BLaER1 treated with 17β-estradiol and CSF1 and Interleukin-3, amounts not matched to agents 10 nM and 100 nM (cell line): ENCODE data around the gene MORN4.
"Not testable (repeated sequence)": the region's sequence is repeated elsewhere in the genome, so short reads cannot be mapped to it uniquely, and the experiment has no call there.

Experiments used
- H3K27ac ChIP-seq, 11 experiments: shearing (Covaris generic); formaldehyde crosslinking; 2 replicates each; pipeline ENCODE4 v1.8.1; 2022
- H3K27me3 ChIP-seq, 11 experiments: shearing (Covaris generic); formaldehyde crosslinking; 2 replicates each; pipeline ENCODE4 v1.8.1; 2022
- H3K36me3 ChIP-seq, 11 experiments: shearing (Covaris generic); formaldehyde crosslinking; 2 replicates each; pipeline ENCODE4 v1.8.1; 2022
- H3K4me1 ChIP-seq, 10 experiments: shearing (Covaris generic); formaldehyde crosslinking; 2 replicates each; pipeline ENCODE4 v1.8.1; 2022
- H3K4me2 ChIP-seq, 11 experiments: shearing (Covaris generic); formaldehyde crosslinking; 2 replicates each; pipeline ENCODE4 v1.8.1; 2022
- H3K4me3 ChIP-seq, 10 experiments: shearing (Covaris generic); formaldehyde crosslinking; 2 replicates each; pipeline ENCODE4 v1.8.1; 2022
- H3K9ac ChIP-seq, 11 experiments: shearing (Covaris generic); formaldehyde crosslinking; 2 replicates each; pipeline ENCODE4 v1.8.1; 2022
- H3K9me3 ChIP-seq, 11 experiments: shearing (Covaris generic); formaldehyde crosslinking; replicated peaks in 1 of 11; 2 replicates each; pipeline ENCODE4 v1.8.1; 2022
- H4K20me1 ChIP-seq, 11 experiments: shearing (Covaris generic); formaldehyde crosslinking; 2 replicates each; pipeline ENCODE4 v1.8.1; 2022
- Cebpa-rat ChIP-seq, 11 experiments: shearing (Covaris generic); IDR thresholded peaks; 2 replicates each; pipeline ENCODE4 v1.8.1; 2022

MORN4 gene

GRCh38 chr10:97640174-97640867 lies 7.0 kb upstream of the MORN4 start, which contains the start of gene PI4K2A:
PI4K2A (plus strand) TSS chr10:97640671; CDS start chr10:97640743, 72 bp downstream.
- Histone ChIP-seq H3K4me3 (peak within 1 kb of the TSS; percentile 78 to 85 (median 82)), H3K9ac (peak within 1 kb of the TSS; percentile 75 to 94 (median 86)), H3K36me3 (peaks cover 6 to 19% (median 12%) of the 10 kb centered on the region in 11 experiments; a peak in 14 of 22 replicates), H3K4me1 (peaks cover 13 to 28% (median 14%) of the 10 kb centered on the region in 10 experiments; a peak in 16 of 20 replicates), H4K20me1 (peaks cover 0 to 15% (median 6%) of the 10 kb centered on the region in 11 experiments; a peak in 7 of 22 replicates), H3K4me2 (peak within 1 kb of the TSS; percentile 63 to 85 (median 74)), H3K27me3 (no peaks in the 10 kb centered on the region), H3K27ac (peak within 1 kb of the TSS; percentile 72 to 92 (median 81)), H3K9me3 (peaks cover 0 to 9% (median 0%) of the 10 kb centered on the region in 11 experiments; a peak in 7 of 22 replicates)
- no peak for TF ChIP-seq Cebpa-rat (IDR thresholded peaks at IDR 0.05)

- peaks cover 13 to 24% (median 14%) of the 10 kb centered on the region in 10 experiments; a peak in 16 of 20 replicates for H3K4me1 ChIP-seq
- H3K4me3 ChIP-seq, H3K27ac ChIP-seq, H3K27me3 ChIP-seq, H3K4me2 ChIP-seq, H3K36me3 ChIP-seq, H3K9me3 ChIP-seq, H3K9ac ChIP-seq: not testable (repeated sequence)
- H4K20me1 ChIP-seq = peaks cover 0 to 15% (median 6%) of the 10 kb centered on the region in 11 experiments; a peak in 7 of 22 replicates
These were observed 5.8 kb upstream of the MORN4 start for GRCh38 chr10:97639090-97639489.

DNA sequence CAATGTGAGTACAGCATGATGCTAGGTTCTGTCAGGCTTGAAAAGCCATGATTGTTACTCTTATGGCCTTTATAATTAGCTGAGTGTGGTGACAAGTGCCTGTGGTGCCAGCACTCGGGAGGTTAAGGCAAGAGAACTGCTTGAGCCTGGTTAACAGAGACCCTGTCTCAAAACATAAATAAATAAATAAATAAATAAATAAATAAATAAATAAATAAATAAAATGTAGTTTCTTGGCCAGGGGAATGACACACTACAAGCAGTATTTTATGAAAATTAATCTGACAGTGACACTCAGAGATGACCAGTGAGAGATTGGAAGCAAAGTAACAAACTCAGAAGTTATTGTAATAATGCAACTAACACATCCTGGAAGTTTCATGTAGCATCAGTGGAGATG lies 2.3 kb upstream of the MORN4 start:
- Histone ChIP-seq H3K27me3 (no peaks in the 10 kb centered on the region), H3K4me2 (no peak overlapping the region), H3K36me3 (no peaks in the 10 kb centered on the region), H3K4me3 (no peak overlapping the region), H3K4me1 (peaks cover 0 to 6% (median 0%) of the 10 kb centered on the region in 10 experiments; a peak in 2 of 20 replicates), H3K9ac (no peak overlapping the region), H3K27ac (no peak overlapping the region), H3K9me3 (peaks cover 0 to 13% (median 10%) of the 10 kb centered on the region in 11 experiments; a peak in 11 of 22 replicates), H4K20me1 (no peaks in the 10 kb centered on the region)
- TF ChIP-seq Cebpa-rat (IDR thresholded peaks at IDR 0.05) = no peak

GRCh38 chr10:97633921-97634320 lies 621 bp upstream of the MORN4 start:
- no peak for TF ChIP-seq Cebpa-rat (IDR thresholded peaks at IDR 0.05)
- no peaks in the 10 kb centered on the region for H4K20me1 ChIP-seq
- H3K4me1 ChIP-seq = peaks cover 0 to 6% (median 0%) of the 10 kb centered on the region in 10 experiments; a peak in 1 of 20 replicates
- peaks cover 0 to 11% (median 8%) of the 10 kb centered on the region in 11 experiments; a peak in 10 of 22 replicates for H3K9me3 ChIP-seq
- no peaks in the 10 kb centered on the region for H3K27me3 ChIP-seq
- no peak overlapping the region for H3K4me2 ChIP-seq
- no peak overlapping the region for H3K4me3 ChIP-seq
- H3K36me3 ChIP-seq = no peaks in the 10 kb centered on the region
- no peak overlapping the region for H3K9ac ChIP-seq
- no peak overlapping the region for H3K27ac ChIP-seq

GRCh38 chr10:97631098-97631497 lies 2.2 kb downstream of the MORN4 start:
- no peaks in the 10 kb centered on the region for H3K4me1 ChIP-seq
- no peak overlapping the region for H3K4me2 ChIP-seq
- H3K9ac ChIP-seq = no peak overlapping the region
- no peaks in the 10 kb centered on the region for H3K36me3 ChIP-seq
- no peaks in the 10 kb centered on the region for H3K27me3 ChIP-seq
- no peak for TF ChIP-seq Cebpa-rat (IDR thresholded peaks at IDR 0.05)
- no peak overlapping the region for H3K4me3 ChIP-seq
- H4K20me1 ChIP-seq = no peaks in the 10 kb centered on the region
- H3K9me3 ChIP-seq = peaks cover 0 to 11% (median 8%) of the 10 kb centered on the region in 11 experiments; a peak in 10 of 22 replicates
- no peak overlapping the region for H3K27ac ChIP-seq

DNA sequence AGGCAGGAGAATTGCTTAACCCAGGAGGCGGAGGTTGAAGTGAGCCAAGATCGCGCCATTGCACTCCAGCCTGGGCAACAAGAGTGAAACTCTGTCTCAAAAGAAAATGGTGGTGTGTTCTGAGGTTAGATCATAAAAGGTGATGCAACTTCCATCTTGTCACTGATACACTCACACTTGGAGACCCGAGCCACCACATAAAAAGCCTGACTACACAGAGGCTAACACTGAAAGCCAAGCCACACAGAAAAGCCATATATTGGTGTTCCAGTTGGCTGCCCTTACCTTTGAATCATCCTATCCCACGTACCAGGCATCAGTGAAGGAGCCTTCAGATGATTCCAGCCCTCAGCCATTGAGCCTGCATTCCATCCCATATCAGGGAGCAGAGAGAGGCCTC lies 4.0 kb downstream of the MORN4 start:
- TF ChIP-seq Cebpa-rat (IDR thresholded peaks at IDR 0.05) = no peak
- Histone ChIP-seq H3K9ac (no peak overlapping the region), H4K20me1 (no peaks in the 10 kb centered on the region), H3K9me3 (peaks cover 0 to 11% (median 8%) of the 10 kb centered on the region in 11 experiments; a peak in 10 of 22 replicates), H3K4me1 (no peaks in the 10 kb centered on the region), H3K4me3 (no peak overlapping the region), H3K27me3 (no peaks in the 10 kb centered on the region), H3K4me2 (no peak overlapping the region), H3K27ac (no peak overlapping the region), H3K36me3 (no peaks in the 10 kb centered on the region)

DNA sequence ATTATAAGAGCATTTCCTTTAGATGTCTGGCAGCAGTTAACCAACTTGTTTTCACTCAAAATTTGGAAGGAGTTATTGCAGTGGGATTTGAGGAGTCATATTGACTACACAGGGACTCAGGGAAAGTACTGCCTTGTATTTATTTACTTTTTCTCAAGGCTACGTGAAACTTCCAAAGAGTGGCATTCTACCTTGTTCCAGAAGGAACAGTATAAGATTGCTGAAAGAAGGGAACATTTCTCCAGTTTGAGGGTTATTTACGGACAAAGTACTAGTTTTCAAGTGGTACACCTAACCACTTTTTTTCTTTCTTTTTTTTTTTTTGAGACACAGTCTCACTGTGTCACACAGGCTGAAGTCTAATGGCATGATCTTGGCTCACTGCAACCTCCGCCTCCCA lies 5.1 kb downstream of the MORN4 start:
- no peaks in the 10 kb centered on the region for H3K27me3 ChIP-seq
- H3K4me2 ChIP-seq = no peak overlapping the region
- no peaks in the 10 kb centered on the region for H4K20me1 ChIP-seq
- no peak overlapping the region for H3K4me3 ChIP-seq
- H3K4me1 ChIP-seq = no peaks in the 10 kb centered on the region
- H3K27ac ChIP-seq = no peak overlapping the region
- H3K36me3 ChIP-seq = no peaks in the 10 kb centered on the region
- TF ChIP-seq Cebpa-rat (IDR thresholded peaks at IDR 0.05) = no peak
- H3K9ac ChIP-seq = no peak overlapping the region
- H3K9me3 ChIP-seq = peaks cover 0 to 6% (median 5%) of the 10 kb centered on the region in 11 experiments; a peak in 10 of 22 replicates

DNA sequence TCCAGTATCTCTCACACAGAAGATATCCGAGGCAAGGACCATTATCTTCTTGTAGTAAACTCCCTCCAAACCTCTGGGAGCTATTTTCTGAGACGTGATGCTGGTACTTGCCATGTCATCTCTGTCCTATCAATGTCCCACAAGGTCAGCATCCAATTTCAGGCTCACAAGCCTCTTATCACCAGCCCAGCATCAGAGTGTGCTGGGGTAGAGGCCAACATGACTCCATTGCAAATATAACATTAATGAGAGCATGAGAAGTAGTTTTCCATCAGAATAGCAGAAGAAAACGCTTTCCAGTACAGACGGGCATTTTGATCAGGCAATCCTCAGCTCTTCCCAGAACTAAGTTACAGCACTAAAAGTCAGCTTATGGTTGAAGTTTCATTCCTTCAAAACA lies 5.6 kb downstream of the MORN4 start:
- Histone ChIP-seq H3K4me1 (no peaks in the 10 kb centered on the region), H3K4me3 (no peak overlapping the region), H3K27ac (no peak overlapping the region), H3K36me3 (no peaks in the 10 kb centered on the region), H3K27me3 (no peaks in the 10 kb centered on the region), H3K4me2 (no peak overlapping the region), H3K9me3 (peaks cover 0 to 1% (median 0%) of the 10 kb centered on the region in 11 experiments; a peak in 2 of 22 replicates), H4K20me1 (no peaks in the 10 kb centered on the region), H3K9ac (no peak overlapping the region)
- no peak for TF ChIP-seq Cebpa-rat (IDR thresholded peaks at IDR 0.05)

DNA sequence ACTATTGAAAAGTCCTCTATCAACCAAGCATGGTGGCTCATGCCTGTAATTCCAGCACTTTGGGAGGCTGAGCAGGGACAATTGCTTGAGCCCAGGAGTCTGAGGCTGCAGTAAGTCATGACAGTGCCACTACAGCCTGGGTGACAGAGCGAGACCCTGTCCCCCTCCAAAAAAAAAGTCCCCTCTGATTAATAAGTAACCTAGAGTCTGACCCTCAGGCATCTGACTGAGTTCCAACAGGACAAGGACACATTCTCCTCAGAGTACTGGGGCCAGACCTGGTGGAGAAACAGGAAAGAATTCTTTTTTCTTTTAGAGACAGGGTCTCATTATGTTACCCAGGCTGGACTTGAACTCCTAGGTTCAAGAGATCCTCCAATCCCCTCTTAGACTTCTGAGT lies 10.0 kb downstream of the MORN4 start:
- H3K27me3 ChIP-seq = no peaks in the 10 kb centered on the region
- H3K36me3 ChIP-seq = no peaks in the 10 kb centered on the region
- H3K9me3 ChIP-seq = no peaks in the 10 kb centered on the region
- H4K20me1 ChIP-seq = no peaks in the 10 kb centered on the region
- no peak overlapping the region for H3K9ac ChIP-seq
- H3K4me1 ChIP-seq = no peaks in the 10 kb centered on the region
- TF ChIP-seq Cebpa-rat (IDR thresholded peaks at IDR 0.05) = no peak
- H3K27ac ChIP-seq = no peak overlapping the region
- no peak overlapping the region for H3K4me3 ChIP-seq
- no peak overlapping the region for H3K4me2 ChIP-seq

DNA sequence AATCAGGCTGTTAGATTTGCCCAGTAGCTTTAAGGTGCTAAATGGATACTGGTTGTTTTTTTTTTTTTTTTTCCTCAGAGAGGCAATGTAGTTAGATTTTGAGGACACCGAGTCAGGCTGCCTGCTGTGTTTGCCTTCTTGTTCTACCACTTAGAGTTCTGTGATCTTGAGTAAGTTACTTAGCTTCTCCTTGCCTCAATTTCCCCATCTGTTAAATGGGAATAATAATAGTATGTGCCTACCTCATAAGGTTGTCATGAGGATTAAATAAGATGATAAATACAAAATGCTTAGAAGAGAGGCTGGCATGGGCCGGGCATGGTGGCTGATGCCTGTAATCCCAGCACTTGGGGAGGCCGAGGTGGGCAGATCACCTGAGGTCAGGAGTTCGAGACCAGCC lies 14.6 kb downstream of the MORN4 start:
- H3K36me3 ChIP-seq = no peaks in the 10 kb centered on the region
- no peak for TF ChIP-seq Cebpa-rat (IDR thresholded peaks at IDR 0.05)
- no peaks in the 10 kb centered on the region for H3K9me3 ChIP-seq
- H3K4me3 ChIP-seq = no peak overlapping the region
- no peak overlapping the region for H3K27ac ChIP-seq
- H3K4me1 ChIP-seq = no peaks in the 10 kb centered on the region
- H4K20me1 ChIP-seq = no peaks in the 10 kb centered on the region
- H3K9ac ChIP-seq = no peak overlapping the region
- H3K27me3 ChIP-seq = no peaks in the 10 kb centered on the region
- no peak overlapping the region for H3K4me2 ChIP-seq
